Measurements from ENCODE around the gene DGCR6.
"Not testable (repeated sequence)": the region's sequence is repeated elsewhere in the genome, so short reads cannot be mapped to it uniquely, and the experiment has no call there.

The DGCR6 gene

GRCh38 chr22:18960166-18960820, 54.2 kb downstream of the DGCR6 start:
- DNase-seq (ENCODE audit: low read depth, low spot score) = not testable (repeated sequence)

- not testable (repeated sequence) for DNase-seq (ENCODE audit: low read depth, low spot score)
These were observed 55.1 kb downstream of the DGCR6 start for GRCh38 chr22:18961201-18961600.
